Stimulated activated CD8-positive, alpha-beta memory T cell treated with anti-CD3 and anti-CD28 coated beads, Interleukin-4, amount 100 ng/mL, for 1 hour (primary cell): Measurements from ENCODE around the gene GPRIN1.
"Not testable (repeated sequence)": the region's sequence is repeated elsewhere in the genome, so short reads cannot be mapped to it uniquely, and the experiment has no call there.

Experiments
- DNase-seq, 2 donors: peaks; one replicate each; pipeline ENCODE4 v3.0.0-alpha.2; 2020; ENCODE audit warnings: low read depth in 2 of 2, low spot score in 1 of 2

Gene GPRIN1

DNA sequence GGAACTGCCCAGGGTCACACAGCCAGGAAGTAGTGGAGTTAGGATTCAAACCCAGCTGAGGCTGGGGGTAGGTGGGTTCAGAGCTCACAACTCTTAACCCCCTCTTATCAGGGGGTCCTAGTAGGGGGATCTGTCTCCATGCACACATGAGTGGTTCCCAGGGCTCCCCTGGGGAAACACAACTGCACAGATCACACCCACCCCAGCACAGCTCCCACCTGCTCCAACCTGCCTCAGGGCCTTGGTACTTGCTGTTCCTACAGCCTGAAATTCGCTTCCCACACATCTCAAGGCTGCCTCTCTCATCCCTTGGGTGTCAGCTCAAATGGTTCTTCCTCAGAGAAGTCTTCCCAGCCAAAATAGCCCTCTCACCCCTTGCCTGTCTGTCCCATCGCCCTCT is 15.6 kb upstream of the GPRIN1 start:
- no peak for DNase-seq

DNA sequence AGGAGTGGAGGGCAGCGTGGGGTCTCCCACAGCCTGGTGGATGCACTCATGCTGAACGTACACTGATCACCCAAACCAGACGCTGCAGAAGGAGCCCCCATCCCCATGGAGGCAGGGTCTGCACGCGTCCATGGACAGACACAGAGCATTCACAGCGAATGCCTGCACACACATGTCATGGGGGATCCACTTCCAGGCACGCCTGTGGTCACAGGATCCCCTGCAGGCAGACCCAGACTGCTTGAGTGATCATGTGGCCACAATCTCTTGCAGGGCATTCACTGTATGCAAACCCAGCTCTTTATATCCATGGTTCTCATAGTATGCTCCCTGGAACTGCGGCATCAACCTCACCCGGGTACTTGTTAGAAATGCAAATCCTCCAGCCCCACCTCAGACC is 15.0 kb upstream of the GPRIN1 start:
- DNase-seq, result no peak

DNA sequence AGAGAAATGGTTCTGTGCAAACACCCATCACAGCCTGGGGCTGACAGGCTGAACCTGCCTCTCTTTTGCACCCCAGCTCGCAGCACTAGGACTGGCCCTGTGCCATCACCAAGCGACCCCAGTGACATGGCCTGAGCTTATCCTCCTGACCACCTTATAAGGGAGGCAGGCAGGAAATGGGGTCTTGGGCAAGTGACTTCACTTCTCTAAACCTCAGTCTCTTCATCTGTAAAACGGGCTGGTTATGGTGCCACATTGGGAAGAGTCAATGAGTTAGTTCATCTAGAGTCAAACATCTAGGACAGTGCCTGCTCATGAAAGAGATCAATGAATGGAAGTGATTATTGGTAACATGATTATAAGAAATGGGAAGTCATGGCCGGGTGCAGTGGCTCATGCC is 14.2 kb upstream of the GPRIN1 start:
- DNase-seq, result no peak

DNA sequence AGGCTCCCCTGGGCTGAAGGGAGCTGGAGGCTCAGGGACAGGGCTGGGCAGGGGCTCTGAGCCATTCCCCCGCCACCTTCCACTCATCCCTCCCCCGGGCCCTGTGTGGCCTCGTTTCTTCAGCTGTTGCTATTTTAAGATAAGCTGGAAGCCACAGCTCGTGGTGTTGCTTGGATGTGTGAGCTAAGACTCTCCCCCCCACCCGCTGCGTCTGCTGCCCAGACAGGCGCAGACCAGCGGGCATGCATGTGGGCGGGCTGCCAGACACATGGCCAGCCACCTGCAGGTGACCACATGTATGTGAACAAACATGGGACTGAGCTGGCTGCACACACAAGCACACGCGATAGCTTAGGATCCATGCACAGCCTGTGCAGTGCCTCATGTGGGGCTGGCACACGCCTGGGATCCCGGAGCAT is 11.7 kb upstream of the GPRIN1 start:
- DNase-seq, result no peak

DNA sequence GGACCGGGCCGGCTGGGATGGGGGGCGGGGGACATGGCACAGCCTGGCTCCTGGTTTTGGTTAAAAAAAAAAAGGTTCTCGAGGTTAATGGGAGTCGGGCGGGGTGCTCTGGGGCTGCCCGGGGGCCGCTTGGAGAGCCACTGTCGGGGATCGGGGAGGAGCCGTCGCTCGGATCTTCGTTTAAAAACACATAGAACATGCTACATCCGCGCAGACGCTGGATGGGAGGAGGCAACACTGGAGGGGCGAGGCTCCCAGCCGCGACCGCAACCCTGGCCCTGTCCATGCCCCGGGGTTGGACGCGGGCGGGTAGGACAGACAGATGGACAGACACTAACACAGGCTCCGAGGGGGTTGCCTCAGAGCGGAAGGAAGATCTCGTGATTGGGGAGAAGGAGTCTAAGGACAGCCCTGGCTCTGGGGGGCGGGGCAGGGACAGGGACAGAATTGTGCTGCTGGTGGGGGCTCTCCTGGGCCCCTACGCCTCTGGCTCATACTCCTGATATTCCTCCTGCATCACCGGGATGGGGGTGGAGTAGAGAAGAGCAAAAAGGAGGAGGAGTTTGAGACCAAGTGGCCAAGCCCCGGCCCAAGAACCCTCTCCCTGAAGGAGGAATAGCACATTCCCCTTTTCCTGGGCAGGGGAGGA is 10.5 kb upstream of the GPRIN1 start:
- DNase-seq, result no peak

DNA sequence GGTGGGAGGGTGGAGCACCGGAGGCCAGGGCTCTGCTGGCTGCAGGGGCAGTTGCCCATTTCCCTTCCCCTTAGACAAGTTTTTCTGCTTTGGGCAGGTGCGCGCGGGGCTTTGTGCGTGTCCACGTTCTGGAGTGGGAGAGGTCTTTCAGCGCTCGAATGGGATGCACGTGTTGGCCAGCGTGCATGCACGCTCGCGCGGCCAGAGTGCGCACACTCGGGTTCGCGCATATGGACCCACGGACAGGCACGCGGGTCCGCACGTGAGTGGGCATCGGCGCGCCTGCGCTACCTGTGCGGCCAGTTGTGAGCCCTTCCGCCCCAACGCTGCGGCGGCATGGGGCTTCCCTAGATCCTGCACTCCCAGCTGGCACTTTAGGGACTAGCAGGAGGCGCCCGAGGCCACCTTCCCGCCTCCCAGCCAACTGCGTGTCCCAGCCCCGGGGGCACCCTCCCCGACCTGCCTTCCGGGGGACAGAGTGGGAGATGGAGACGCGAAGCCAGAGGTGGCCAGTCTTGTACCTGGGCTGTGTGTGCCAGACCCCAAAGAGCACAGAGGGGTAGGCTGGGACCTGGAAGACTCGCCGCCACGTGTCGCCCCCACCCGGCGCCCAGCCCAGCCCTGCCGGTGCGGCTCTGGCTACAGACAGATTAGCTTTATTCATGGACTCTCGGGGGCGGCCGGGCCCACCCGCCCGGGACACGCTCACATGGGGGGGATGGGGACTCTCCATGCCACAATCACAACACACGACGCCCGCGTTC is 9.8 kb upstream of the GPRIN1 start:
- no peak for DNase-seq

DNA sequence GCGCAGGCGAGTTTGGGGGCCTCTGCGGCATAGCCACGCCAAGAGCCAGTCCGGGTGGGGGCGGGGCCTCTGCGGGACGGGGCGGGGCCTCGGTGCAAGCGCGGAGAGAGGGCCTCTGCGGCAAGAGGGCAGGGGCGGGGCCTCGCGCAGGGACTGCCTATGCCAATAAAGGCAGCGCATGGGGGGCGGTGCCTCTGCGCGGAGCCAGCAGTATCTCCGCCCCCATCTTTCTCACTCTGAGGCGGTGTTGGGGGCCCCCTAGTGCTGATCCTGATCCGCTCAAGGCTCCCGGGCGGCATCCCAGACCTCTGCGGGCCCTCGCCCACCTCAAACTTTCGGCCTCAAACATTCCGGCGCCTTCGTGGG is 9.2 kb upstream of the GPRIN1 start:
- peak; percentile 24 to 52 for DNase-seq

DNA sequence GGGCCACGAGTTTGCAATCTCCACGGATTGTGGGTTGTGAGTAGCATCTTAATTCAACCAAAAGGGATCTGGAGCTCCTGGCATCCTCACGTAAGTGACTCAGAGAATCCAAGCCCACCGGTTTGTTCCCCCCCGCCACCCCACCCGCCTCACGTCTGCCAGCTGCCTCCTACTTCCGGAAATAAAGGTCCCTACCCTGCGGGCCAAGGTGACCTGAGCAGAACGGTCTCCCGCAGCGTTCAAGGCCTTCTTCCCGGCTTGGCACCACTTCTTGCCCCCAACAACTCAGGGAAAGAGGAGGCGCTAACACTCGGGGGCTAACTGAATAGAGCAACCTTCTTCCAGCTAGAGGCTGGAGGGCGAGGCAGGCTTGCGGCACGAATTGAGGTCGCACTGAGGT is 8.8 kb upstream of the GPRIN1 start:
- DNase-seq, result no peak

DNA sequence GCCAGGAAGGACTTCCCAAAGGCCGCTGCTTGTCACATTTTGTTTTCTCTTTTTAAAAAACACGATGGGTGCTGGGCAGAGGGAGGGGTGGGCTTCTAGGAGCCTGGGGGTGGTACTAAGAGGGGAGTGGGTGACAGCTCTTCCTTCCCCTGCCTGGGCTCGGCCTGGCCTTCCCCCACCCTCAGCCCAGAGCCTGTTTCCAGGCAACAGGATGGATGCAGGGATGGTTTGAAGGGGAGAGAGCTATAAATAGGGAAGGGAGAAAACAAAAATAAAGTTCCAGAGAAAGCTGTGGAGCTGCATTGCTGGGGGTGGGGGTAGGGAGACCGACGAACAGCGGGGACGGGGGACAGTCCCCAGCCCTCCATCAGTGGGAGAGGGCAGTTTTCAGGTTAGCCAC is 6.6 kb upstream of the GPRIN1 start:
- DNase-seq, result no peak

DNA sequence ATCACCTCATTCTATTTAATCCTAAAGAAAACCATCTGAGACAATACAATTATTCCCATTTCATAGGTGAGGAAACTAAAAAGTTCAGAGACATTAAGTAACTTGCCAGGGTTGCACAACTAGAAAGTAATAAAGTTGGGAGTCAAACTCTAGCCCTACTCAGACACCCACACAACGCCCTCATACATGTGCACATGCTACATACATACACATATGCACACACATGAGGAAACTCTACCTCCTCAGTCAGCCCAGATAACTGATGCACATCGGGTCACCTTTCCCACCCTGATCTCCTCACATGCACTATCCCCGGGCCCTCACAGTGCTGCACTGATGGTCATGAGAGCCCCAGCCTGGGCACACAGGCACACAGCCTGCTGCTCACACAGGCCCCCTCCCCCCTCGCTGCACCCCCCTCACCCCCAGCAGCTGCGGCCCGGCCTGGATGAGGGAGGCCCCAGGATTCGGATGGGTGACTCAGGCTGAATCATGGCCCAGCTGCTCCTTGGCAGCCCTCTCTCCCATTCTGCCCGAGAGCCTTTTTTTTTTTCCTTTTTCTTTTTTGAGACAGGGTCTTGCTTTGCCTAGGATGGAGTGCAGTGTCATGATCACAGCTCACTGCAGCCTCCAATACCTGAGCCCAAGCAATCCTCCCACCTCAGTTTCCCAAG is 5.0 kb upstream of the GPRIN1 start:
- DNase-seq, result no peak

DNA sequence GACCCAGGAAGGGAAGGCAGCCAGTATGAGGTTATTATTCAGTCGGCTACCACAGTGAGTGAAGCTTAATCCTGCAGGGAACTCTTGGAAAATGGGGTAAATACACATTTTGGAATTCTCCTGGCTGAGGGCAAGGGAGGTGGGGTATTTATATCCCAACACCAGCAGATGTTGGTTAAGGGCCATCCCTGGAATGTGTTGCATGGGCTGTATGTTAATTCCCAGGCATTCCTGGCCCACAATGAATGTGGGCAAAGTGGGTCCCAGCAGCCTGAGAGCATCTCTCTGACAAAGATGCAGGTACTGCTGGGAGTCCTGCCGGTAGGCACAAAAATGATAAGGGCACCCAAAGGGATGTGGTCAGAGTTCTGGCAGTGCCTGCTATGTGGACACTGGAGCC is 2.9 kb upstream of the GPRIN1 start:
- DNase-seq, result no peak

DNA sequence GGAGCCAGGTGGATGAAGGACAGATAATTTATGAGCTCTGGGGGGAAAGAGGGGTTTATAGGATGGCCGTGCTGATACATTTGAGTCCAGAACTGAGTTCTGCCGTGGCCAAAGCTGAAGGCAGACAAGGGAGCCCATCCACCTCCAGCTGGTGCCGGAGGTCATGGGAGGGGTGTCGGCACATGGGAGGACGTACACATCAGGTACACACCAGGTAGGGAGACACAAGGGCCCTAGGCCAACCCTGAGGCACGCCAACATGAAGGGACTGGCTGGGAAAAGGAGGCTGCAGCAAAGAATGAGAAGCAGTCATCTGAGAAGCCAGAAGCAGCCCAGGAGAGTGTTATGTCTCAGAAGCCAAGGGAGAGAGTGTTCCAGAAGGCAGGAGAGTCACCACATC is 2.1 kb upstream of the GPRIN1 start:
- DNase-seq, result no peak

DNA sequence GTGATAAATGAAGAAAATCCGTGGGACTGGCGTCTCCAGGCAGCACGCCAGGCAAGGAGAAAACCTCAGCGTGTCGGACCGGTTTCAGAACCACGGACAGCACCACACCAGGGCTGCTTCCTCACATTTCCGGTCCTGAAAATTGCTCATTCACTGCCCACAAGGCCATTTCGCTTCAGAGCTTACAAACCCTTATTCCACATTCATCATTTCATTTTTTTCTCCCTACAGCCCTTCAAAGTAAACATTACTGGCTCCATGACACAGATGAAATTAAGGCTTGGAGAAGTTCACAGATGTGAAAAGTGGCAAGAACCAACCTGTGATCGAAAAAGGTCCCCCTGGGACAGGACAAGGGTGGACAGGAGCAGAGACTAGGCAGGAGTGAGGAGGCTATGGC is 1.5 kb upstream of the GPRIN1 start:
- DNase-seq, result peak in 1 of 2 donors; percentile 16

DNA sequence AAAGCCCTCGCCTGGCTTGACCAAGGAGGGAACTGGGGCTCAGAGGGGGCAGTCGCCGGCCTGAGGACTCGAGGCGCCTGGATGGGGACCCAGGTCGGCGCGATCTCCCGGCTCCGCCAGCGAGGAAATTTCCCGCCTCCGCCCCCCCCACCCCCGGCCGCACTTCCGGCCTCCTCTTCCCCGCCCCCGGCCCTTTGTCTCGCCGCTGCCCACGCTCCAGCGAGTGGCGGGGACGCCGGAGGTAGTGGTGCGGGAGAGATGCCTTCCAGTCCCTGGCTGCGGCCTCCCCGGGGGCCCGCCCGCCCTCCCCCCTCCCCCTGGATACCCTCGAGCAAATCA is 448 bp upstream of the GPRIN1 start:
- no peak for DNase-seq

DNA sequence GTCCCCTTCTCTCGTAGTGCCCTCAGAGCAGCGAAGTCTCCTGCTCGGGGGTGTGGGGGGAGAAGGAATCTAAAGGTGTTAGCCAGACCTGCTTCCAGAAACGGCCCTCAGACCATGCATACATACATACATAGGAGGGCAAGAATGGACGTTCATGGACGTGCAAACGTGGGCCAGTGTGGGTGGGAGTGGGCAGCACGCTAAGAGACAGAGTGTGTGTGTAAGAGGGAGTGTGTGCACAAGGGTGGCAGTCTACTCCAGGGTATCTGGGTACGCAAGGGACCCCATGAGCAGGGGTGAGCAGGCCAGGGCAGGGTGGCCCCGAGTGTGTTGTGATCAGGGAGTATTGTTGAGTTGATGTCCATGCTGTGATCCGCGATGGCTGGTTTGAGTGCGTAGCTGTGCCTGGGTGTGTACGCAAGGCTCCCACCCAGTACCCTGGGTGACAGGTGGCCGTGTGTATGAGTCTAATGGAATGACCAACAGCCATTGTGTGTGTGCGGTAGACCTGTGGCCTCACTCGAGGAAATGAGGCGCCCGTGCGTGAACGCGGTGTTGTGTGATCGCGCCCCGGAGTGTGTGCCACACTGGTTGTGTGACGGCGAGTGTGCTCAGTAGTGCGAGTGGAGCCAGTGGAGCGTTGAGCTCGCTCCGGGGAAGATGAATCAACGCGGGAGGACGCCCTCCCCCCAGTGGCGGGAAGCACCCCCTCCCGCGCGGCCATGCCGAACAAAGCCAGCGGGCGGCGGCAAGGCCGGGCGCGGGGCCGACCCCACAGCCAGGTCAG is 826 bp downstream of the GPRIN1 start:
- DNase-seq, result no peak

DNA sequence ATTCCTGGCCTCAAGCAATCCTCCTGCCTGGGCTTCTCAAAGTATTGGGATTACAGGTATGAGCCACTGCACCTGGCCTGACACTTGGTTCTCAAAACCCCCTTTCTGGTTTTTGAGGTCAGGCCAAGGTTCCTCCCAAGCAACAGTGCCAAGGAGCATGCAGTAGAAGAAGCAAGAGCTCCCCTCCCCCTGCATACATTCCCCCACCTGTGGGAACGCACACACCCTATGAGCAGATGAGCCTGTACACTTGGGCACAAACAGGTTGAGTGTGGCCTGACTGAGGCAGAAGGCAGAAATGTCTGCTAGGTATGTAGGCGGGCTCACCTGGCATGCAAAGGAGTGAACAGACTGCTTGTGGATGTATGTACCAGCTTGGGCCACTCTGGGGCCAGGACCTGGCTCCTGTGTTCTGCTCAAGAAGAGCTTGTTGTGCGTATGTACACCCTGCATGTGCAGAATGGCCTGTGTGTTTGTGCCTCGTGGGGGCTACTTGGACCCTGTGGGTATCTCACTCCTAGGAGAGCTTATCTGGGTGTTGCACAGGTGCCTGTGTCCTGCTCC is 1.7 kb downstream of the GPRIN1 start:
- DNase-seq, result no peak

DNA sequence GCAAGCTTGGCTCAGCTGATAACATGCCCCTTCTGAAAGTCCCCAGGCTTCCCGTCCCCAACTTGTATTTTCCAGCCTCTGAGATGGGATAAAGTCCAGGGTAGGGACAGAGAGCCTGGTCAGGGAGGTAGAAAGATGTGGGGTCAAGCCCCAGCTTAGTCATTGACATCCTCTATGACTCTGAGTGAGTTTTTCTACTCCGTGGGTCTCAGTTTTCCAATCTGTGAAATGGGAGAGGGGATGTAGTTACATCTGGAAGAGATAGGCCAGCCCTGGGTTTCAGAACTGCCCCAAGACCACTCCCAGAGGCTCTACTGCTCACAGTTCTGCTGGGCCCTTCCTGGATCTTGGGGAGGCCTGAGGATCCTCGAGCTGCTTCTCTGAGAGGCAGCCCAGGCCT is 3.1 kb downstream of the GPRIN1 start:
- no peak for DNase-seq

DNA sequence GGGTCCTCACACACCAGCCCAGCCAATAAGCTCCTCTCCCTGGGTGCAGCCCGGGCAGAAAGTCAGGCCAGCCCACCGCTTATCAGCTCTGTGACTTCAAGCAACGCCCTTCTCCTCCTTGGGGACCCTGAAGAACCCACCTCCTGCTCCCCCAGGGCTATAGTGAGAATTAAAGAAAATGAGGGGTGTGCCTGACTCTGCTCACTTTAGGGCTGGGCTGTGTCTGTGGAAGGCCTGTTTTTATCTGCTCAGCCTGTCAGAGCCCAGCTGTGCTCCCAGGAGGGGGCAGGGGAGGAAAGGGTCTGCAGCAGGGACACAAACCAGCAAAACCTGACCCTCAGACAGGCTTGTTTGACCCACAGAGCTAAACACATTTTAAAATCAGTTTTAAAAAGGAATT is 3.9 kb downstream of the GPRIN1 start:
- DNase-seq, result no peak

DNA sequence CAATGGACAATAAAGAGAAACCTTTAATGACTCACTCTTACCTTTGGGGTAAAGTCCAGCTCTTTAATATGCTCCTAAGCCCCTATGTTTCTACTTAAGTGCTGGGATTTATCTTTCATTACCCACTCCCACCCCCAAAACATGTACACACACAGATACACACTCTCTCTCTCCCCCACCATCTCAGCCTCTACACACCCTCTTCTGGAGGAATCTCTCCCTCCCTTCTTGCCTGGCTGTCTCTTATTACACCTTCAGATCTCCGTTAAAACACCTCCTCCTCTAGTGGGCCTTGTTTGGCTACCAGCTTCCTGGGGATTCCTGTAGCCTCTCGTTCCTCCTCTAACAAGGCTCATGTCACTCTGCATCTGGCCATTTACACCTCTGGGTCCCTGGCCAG is 6.9 kb downstream of the GPRIN1 start:
- DNase-seq, result no peak

DNA sequence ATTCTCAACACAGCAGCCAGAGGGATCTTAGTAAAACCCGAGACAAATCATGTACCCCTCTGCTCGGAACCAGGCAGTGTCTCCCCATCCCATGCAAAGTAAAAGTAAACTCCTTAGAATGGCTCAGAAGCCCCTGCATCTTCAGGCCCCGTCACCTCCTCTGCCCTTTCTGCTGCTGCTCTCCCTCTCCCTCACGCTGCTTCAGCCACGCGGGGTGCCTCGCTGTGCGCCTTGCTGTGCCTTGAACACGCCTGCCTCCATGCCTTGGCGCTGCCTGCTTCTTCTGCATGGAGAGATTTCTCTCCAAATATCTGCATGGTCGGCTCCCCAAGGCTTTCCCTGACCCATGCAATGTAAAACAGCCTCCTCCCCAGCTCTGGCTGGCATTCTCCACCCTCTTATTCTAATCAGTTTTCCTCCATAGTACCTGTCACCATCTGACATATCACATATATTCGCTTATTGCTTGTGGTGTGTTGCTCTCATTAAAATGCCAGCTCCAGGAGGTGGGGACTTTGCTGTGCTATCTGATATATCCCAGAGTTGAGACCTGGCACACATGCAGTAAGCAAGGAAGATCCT is 8.0 kb downstream of the GPRIN1 start:
- DNase-seq, result no peak

DNA sequence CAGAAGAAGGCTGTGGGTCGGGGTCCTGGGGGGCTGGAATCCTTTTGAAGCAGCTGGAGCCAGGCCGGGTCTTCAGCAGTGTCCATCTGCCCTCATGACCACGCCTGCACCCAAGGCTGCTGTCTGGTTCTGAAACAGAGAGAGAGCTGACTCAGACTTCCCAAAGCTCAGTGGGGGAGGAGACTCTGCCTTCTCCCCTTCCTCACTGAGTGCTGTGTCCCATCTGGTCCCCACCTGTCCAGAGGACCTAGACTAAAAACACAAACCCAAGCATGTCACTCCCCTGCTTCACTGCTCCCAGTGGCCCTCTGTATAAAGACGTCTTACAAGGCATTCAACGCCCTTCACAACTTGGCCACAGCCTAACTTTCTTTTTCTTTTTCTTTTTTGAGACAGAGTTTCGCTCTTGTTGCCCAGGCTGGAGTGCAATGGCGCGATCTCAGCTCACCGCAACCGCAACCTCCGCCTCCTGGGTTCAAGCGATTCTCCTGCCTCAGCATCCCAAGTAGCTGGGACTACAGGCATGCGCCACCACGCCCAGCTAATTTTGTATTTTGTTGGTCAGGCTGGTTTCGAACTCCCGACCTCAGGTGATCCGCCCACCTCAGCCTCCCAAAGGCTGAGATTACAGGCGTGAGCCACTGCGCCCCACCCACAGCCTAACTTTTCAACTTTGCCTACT is 10.1 kb downstream of the GPRIN1 start:
- DNase-seq, result not testable (repeated sequence)
